Ectodermal cell (in vitro differentiated cells): ENCODE results near the gene RAB7B.
"Not testable (repeated sequence)": the region's sequence is repeated elsewhere in the genome, so short reads cannot be mapped to it uniquely, and the experiment has no call there.

Source experiments
- H3K27ac ChIP-seq: 2 replicates; pipeline ENCODE4 v1.7.0; 2013; ENCODE audit warnings: mild to moderate bottlenecking, low read depth, low read length; ENCODE audit not compliant: insufficient read depth, poor library complexity, severe bottlenecking
- H3K27me3 ChIP-seq: 2 replicates; pipeline ENCODE4 v1.7.0; 2013; ENCODE audit warnings: mild to moderate bottlenecking, low read length; ENCODE audit not compliant: insufficient read depth, control insufficient read depth, poor library complexity, severe bottlenecking
- H3K36me3 ChIP-seq: one replicate; pipeline ENCODE4 v1.7.0; 2013; ENCODE audit warnings: low read length; ENCODE audit not compliant: control insufficient read depth, insufficient read depth
- H3K4me1 ChIP-seq: one replicate; pipeline ENCODE4 v1.7.0; 2013; ENCODE audit warnings: low read length; ENCODE audit not compliant: control insufficient read depth, insufficient read depth
- H3K4me3 ChIP-seq: 2 replicates; pipeline ENCODE4 v1.7.0; 2013; ENCODE audit warnings: low read depth, low read length, control low read depth; ENCODE audit not compliant: insufficient read depth
- H3K9me3 ChIP-seq: 2 replicates; pipeline ENCODE4 v1.7.0; 2013; ENCODE audit warnings: mild to moderate bottlenecking, low read length, moderate library complexity; ENCODE audit not compliant: control insufficient read depth
- WGBS, 2 experiments: methylation state at CpG; one replicate each; pipeline ENCODE4 v1.1.7; 2013; ENCODE audit warnings: missing lambda C conversion rate in 2 of 2; 5-methylcytosine and 5-hydroxymethylcytosine counted together

The RAB7B gene

DNA sequence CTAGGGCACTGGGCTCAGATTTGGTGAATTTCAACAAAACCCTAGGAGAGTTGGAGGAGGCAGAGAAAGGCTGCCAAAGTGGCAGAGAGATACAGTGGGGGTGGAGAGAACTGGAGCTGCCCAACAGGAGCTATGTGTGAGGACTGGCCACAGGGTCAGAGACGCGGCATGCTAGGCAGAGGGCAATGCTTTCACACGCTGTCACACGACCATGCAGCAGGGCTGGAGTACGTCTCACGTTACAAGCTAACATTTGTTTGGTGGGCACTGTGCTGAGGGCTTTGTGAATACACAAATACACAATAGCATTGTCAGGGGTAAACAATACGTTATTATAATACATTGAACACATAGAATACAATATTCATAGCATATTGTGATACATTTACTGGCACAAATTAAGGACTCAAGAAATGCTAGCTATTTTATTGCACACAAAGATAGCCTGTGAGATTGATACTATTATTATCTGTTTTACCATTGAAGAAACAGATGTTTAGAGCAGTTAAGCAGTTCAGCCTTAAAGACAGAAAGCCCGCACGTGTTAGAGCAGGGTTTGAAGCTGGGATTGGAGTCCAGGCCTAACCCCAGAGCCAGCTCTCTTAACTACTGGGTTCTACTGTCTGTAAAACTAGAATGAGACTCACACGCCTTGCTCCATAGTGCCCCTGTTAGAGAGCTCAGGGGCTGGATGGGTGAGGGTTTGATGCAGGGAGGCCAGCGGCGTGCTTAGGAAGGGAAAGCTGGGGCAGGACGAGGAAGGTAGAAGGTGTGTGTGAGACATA, 4.5 kb downstream of the RAB7B start:
- H3K27ac ChIP-seq = no peak overlapping the region

DNA sequence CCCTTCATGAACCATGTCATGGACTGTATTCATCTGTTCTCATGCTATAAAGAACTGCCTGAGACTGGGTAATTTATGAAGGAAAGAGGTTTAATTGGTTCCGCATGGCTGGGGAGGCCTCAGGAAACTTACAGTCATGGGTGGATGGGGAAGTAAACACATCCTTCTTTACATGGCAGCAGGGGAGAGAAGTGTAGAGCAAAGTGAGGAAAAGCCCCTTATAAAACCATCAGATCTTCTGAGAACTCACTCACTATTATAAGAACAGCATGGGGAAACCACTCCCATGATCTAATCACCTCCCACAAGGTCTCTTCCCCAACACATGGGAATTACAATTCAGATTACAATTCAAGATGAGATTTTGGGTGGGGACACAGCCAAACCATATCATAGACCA, 6.6 kb downstream of the RAB7B start:
- not testable (repeated sequence) for H3K36me3 ChIP-seq, H3K4me3 ChIP-seq, H3K9me3 ChIP-seq, H3K27ac ChIP-seq, H3K27me3 ChIP-seq
- H3K4me1 ChIP-seq = peaks cover 12% of the 10 kb centered on the region
- 88 to 95% methylated on average over 1 of the region's 1 CpG for WGBS, 2 experiments

More for the DNA sequence above, 4.5 kb downstream of the RAB7B start:
- 54 to 61% methylated on average over 11 to 13 of the region's 13 CpGs for WGBS, 2 experiments
- H3K36me3 ChIP-seq = no peaks in the 10 kb centered on the region
- H3K4me3 ChIP-seq = no peak overlapping the region
- H3K9me3 ChIP-seq = no peaks in the 10 kb centered on the region
- peaks cover 12% of the 10 kb centered on the region for H3K4me1 ChIP-seq
- H3K27me3 ChIP-seq = no peaks in the 10 kb centered on the region

DNA sequence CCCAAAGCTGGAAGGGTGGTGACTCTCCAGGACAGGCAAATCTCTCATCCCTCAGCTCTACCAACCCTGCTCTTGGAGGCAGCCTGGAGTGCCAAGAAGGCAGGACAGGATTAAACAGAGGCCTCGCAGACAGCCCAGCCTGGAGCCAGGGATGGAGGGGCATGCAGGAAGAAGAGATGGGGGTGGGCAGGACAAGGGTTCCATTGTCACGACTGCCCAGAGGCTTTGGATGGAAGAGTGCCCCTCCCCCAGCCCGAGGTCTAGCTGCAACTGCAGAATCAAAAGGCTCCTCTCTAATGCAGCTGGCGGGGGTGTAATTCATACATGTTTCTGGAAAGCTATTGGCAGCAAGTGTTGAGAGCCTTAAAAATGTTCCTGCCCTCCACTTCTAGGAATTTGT, 8.8 kb downstream of the RAB7B start:
- Histone ChIP-seq H3K36me3 (no peaks in the 10 kb centered on the region), H3K27ac (no peak overlapping the region), H3K9me3 (no peaks in the 10 kb centered on the region), H3K4me3 (no peak overlapping the region), H3K4me1 (peaks cover 12% of the 10 kb centered on the region), H3K27me3 (no peaks in the 10 kb centered on the region)
- WGBS, 2 experiments = 46 to 53% methylated on average over 4 of the region's 4 CpGs

GRCh38 chr1:205993068-205993467, 10.1 kb downstream of the RAB7B start:
- Histone ChIP-seq H3K27me3 (no peaks in the 10 kb centered on the region), H3K9me3 (no peaks in the 10 kb centered on the region), H3K27ac (no peak overlapping the region), H3K4me3 (no peak overlapping the region), H3K36me3 (no peaks in the 10 kb centered on the region), H3K4me1 (peaks cover 8% of the 10 kb centered on the region)
- 100% methylated on average over 1 of the region's 1 CpG for WGBS, 2 experiments

GRCh38 chr1:205992218-205992882, 10.8 kb downstream of the RAB7B start:
- H3K4me3 ChIP-seq = no peak overlapping the region
- H3K9me3 ChIP-seq = no peaks in the 10 kb centered on the region
- H3K36me3 ChIP-seq = no peaks in the 10 kb centered on the region
- 94 to 96% methylated on average over 13 of the region's 14 CpGs for WGBS, 2 experiments
- H3K27ac ChIP-seq = no peak overlapping the region
- H3K4me1 ChIP-seq = peaks cover 4% of the 10 kb centered on the region
- no peaks in the 10 kb centered on the region for H3K27me3 ChIP-seq

DNA sequence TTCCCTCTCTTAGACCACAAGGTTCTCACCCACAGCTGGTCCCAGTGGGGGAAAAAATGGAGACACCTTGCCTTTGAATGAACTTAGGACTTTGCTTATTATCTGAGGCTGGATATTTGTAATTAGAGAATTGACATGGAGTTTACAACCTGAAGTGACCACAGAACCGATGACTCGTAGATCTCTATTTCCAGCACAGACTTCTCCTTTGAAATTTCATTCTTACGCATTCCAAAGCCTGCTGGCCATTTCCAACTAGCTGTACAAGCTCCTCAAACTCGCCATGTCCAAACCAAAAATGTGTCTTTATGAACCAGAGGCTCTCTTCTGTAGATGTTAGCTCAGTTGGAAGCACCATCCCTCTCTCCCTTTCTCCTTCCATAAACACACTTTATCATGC, 12.0 kb downstream of the RAB7B start:
- H3K27me3 ChIP-seq = no peaks in the 10 kb centered on the region
- H3K27ac ChIP-seq = no peak overlapping the region
- no peak overlapping the region for H3K4me3 ChIP-seq
- no peaks in the 10 kb centered on the region for H3K9me3 ChIP-seq
- H3K36me3 ChIP-seq = no peaks in the 10 kb centered on the region
- H3K4me1 ChIP-seq = peaks cover 4% of the 10 kb centered on the region
- 94 to 95% methylated on average over 4 of the region's 4 CpGs for WGBS, 2 experiments

DNA sequence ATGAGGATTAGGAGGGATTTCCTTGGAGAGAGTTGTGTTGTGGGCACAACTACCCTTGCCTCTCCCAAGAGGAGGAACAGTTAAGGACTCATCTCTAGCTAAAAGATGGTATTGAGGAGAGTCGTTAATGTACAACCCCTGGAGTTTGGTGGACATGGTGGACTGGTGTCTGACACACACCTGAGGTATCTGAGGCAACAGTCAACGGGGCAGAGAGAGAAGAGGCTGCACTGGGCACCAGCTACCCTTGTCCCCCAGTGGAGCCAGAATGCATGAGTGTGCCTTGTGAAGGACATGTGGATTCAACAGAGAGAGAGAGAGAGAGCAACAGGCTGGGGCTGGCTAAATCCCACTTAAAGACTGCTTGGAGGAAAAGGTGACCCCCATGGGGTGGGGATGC, 13.0 kb downstream of the RAB7B start:
- Histone ChIP-seq H3K27ac (no peak overlapping the region), H3K27me3 (no peaks in the 10 kb centered on the region), H3K9me3 (no peaks in the 10 kb centered on the region), H3K4me3 (no peak overlapping the region), H3K36me3 (no peaks in the 10 kb centered on the region), H3K4me1 (peaks cover 4% of the 10 kb centered on the region)
- WGBS, 2 experiments = 87 to 90% methylated on average over 2 of the region's 2 CpGs

- H3K4me3 ChIP-seq = no peak overlapping the region
- no peaks in the 10 kb centered on the region for H3K36me3 ChIP-seq
- H3K27ac ChIP-seq = no peak overlapping the region
- H3K9me3 ChIP-seq = no peaks in the 10 kb centered on the region
- WGBS, 2 experiments = 87 to 92% methylated on average over 5 of the region's 5 CpGs
- peaks cover 4% of the 10 kb centered on the region for H3K4me1 ChIP-seq
- H3K27me3 ChIP-seq = no peaks in the 10 kb centered on the region
These were observed 13.4 kb downstream of the RAB7B start for GRCh38 chr1:205989786-205990185.

- H3K4me3 ChIP-seq = no peak overlapping the region
- no peaks in the 10 kb centered on the region for H3K4me1 ChIP-seq
- no peaks in the 10 kb centered on the region for H3K9me3 ChIP-seq
- WGBS, 2 experiments = 89 to 90% methylated on average over 12 of the region's 12 CpGs
- no peaks in the 10 kb centered on the region for H3K27me3 ChIP-seq
- H3K36me3 ChIP-seq = no peaks in the 10 kb centered on the region
- H3K27ac ChIP-seq = no peak overlapping the region
These were observed 14.6 kb downstream of the RAB7B start for GRCh38 chr1:205988585-205988995.

DNA sequence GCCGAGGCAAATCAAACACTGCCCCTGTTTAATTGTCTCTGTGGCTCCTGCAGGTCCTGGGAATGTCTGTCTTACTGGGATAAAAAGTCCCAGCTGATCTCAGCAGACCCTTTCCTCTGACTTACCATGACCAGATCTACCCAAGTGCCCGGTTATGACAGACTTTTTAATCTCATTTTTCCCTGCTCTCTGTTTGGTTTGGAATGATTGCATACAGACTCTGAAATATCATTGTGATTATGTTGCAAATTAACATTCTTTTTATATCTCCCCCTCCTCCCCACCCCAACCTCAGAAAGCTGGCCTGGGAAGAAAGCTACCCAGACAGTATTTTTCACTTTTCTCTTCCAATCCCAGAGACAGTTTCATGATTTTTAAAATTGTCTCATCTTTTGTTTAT, 16.3 kb downstream of the RAB7B start:
- no peak overlapping the region for H3K27ac ChIP-seq
- H3K9me3 ChIP-seq = no peaks in the 10 kb centered on the region
- 73 to 75% methylated on average over 2 of the region's 2 CpGs for WGBS, 2 experiments
- no peak overlapping the region for H3K4me3 ChIP-seq
- no peaks in the 10 kb centered on the region for H3K36me3 ChIP-seq
- H3K4me1 ChIP-seq = no peaks in the 10 kb centered on the region
- H3K27me3 ChIP-seq = no peaks in the 10 kb centered on the region
